Stimulated activated CD8-positive, alpha-beta memory T cell treated with anti-CD3 and anti-CD28 coated beads, Interleukin-4, amount 100 ng/mL, for 4 hours (primary cell): ENCODE data around the gene ASNS.

Source experiments
- DNase-seq, 2 donors: peaks; one replicate each; pipeline ENCODE4 v3.0.0-alpha.2; 2020; ENCODE audit warnings: low read depth in 2 of 2, low spot score in 1 of 2

ASNS gene

DNA sequence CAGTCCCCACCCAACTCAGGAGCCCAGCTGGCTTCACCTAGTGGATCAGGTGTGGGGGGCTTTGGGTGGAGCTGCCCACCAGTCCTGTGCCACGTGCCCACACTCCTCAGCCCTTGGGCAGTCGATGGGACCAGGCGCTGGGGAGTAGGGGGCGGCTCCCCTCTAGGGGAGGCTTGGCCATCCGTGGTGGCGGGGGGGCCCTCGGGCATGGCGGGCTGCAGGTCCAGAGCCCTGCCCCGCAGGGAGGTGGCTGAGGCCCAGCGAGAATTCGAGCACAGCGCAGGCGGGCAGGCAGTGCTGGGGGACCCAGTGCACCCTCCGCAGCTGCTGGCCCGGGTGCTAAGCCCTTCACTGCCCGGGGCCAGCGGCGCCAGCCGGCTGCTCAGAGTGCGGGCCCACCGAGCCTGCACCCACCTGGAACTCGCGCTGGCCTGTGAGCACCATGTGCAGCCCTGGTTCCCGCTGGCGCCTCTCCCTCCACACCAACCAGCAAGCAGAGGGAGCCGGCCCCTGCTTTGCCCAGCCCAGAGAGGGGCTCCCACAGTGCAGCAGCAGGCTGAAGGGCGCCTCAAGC lies 29.3 kb downstream of the ASNS start:
- DNase-seq, result no peak

DNA sequence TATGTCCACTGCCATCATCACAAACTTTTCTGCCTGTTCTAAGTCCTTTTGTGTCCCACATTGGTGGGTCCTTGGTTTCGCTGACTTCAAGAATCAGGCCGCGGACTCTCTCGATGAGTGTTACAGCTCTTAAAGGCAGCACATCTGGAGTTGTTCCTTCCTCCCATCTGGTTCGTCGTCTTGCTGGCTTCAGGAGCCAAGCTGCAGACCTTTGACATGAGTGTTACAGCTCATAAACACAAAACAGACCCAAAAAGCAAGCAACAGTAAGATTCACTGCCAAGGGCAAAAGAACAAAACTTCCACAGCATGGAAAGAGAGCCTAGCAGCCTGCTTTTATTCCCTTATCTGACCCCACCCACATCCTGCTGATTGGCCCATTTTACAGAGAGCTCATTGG lies 30.2 kb downstream of the ASNS start:
- DNase-seq, result no peak

DNA sequence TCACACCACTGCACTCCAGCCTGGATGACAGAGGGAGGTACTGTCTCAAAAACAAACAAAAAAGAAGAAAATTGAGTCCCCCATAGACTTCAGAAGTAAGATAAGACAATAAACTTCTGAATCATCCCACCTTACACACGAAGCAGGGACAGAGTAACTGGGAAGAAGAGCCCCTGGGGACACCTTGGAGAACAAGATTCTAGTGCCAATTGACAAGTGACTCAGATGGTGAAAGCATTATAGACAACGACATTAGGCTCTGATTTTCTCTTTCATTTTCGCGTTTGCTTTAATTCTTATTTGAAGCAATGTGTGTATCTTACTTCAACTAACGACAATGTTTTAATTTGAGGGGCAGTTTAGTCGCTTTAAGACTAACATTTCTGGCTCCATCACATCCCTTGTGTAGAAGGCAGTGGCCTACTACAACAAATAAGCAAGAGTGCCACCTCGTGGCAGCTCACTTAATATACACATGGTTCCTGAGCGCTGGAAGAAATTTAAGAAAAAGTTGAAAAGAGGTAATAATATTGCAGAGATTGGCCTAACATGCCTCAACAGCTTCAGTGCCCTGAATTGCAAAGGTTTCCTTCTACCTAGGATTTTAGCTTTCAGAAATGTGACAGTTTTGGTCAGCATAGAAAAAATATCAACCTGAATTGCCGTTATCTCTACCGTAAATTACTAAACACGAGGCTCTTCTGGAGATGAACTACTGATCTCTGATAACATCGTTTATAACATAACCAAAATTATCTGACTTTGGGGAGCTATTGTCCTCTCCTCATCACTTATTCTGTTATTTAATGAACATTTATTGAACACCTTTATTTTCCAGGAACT lies 36.7 kb downstream of the ASNS start:
- DNase-seq, result peak; percentile 6 to 27

DNA sequence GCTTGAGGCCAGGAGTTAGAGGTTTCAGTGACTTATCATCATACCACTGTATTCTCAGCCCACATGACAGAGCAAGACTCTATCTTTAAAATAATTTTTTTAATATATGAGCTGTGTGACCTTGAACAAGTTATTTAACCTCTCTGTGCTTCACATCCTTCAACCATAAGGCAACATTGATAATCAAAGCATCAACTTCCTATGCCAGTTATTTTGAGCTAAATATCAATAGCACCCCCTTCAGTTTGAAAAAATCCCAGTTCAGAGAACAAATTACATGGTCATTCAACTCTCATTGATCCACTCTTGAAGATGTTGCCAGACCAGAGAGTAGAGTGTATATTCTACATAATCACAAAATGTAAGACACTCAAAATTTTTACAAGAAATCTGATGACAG lies 53.0 kb downstream of the ASNS start:
- no peak for DNase-seq

DNA sequence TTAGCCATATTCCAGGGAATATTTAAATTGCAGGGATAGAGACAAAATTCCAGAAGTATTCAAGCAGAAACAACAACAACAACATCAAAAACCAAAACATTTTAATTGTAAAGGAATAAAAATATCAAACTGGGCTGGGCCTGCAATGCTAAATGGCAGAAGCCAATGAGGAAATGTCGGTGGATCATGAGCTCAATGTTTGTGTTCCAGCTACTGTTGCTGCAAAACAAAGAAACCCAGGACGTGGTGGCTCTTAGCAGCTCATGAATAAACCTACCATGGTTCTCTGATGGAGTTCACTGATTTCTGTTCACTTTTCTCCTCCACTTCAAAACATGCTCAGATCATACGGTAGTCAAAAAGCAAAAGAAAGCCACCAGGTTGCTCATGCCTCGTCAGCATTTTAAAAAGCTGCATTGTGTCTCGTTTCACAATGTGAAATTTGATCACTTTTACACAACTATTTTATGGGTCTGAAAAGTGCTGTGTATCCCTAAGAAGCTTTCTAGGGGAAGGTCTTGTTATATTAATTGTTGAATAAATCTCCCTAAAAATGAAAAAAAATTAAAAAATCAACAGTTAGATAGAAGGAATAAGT lies 54.0 kb downstream of the ASNS start:
- DNase-seq, result no peak
